GM19099 (cell line): ENCODE data around the gene KCNA10.

Source experiments
- POLR2A ChIP-seq: IDR thresholded peaks from 3 replicates; pipeline ENCODE4 v1.6.1; 2011; ENCODE audit warnings: low read depth; ENCODE audit not compliant: insufficient read length; ENCODE audit errors: extremely low read depth

KCNA10 gene

DNA sequence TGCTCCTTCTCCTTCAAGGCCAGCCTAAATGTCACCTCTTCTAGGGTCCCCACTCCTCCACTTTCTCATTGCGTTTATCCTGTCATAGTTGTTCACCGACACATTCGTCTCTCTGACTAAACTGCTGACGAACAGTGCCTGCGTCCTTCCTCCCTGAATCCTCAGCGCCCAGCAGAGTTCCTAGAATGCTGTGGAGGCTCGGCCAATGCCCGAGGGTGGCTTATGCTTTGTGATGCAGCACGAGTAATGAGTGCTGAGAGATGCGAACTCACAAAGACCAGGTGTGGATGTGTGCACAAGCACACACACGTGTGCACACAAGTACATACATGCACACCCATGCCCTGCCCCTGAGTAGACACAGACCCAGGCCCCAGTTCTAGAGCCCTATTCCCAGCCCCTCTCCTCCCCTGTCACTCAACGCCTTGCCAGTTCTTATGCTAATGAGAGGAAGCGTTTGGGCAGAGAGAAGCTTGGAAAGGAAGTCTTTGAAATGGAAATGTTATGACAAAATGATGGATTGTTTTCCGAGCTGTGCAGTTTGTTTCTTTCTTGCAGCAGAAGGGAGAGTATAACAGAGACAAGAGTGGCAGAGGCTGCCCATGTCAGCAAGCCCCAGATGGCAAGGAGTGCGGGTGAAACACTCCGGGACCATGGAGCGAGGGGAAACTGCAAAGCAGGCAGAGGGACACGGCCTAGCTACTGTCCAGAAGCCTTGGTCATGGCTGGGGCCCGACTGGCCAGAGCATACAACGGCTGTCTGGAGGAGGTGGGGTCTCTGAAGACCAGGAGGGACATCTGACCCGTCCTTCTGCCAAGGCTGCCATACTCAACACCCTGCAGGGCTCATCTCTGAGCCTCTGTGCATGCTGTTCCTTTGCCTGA lies 24.2 kb downstream of the KCNA10 start:
- no peak for TF ChIP-seq POLR2A

GRCh38 chr1:110494036-110494435 lies 24.9 kb downstream of the KCNA10 start:
- no peak for TF ChIP-seq POLR2A

DNA sequence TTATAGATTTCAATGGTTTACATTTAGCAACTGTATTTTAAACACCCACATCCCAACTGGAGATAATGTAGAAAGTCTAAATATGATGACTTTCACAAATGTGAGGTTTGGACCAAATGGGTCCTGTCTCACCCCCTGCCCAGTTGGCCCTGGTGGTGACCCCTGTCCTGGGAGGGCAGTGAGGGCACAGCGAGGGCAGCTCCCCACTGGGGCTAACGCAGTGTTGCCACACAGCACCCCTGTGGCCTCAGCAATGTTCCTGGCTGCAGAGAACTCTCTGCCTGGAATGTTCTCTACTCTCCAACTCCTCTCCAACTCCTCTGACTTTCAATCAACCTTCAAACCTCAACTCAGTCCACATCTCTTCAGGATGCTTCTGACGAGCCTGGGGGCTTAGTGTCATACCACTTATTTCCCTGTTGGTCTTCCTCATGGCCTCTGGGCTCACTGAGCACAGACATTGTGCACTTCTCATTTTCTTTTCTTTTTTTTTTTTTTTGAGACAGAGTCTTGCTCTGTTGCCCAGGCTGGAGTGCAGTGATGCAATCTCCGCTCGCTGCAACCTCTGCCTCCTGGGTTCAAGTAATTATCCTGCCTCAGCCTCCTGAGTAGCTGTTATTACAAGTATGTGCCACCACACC lies 25.8 kb downstream of the KCNA10 start:
- no peak for TF ChIP-seq POLR2A

DNA sequence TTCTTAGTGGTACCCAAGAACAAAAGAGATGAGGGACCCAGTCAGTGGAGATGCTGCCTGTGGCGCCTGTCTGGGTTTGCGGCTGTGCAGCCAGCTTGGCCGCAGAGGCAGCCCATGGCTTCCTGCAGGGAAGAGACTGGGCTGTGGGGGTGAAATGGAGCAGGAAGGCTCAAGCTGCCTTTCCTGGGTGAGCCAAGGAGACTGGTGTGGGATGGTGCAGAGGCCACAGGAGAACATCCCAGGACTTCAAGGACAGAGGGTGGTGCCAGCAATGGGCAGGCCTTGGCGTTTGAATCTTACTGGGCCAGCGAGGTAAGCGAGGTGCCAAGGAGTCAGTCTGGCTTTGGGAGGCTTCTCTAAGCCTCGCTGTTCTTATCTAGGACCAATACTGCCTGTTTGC lies 26.4 kb downstream of the KCNA10 start:
- TF ChIP-seq POLR2A, result no peak

- no peak for TF ChIP-seq POLR2A
Observed at GRCh38 chr1:110490791-110491451, 28.1 kb downstream of the KCNA10 start.

DNA sequence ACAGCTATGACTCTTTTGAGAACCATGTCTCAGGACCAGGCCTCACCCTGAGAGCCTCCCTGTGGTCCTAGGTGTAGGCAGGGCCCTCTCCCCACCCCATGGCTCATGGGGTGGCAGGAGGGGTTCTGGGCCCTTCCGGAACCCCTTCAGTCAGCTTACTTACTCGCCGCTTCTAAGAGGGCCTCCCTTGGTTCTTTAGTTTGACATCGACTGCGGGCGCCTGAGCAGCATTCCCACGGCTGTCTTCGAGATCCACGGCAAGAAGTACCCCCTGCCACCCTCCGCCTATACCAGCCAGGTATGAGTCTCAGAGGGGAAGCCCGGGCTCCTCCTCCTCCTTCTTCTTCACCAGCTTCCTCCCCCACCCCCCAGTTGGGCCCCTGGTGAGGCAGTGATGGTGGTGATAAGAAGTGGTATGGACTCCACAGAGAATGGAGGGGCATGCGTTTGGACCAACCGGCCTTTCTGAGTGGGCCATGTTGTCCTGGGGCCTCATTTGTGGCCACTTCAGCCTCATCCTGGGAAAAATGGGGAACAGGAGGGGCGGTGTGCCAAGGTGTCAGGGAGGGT lies 28.9 kb downstream of the KCNA10 start:
- no peak for TF ChIP-seq POLR2A

DNA sequence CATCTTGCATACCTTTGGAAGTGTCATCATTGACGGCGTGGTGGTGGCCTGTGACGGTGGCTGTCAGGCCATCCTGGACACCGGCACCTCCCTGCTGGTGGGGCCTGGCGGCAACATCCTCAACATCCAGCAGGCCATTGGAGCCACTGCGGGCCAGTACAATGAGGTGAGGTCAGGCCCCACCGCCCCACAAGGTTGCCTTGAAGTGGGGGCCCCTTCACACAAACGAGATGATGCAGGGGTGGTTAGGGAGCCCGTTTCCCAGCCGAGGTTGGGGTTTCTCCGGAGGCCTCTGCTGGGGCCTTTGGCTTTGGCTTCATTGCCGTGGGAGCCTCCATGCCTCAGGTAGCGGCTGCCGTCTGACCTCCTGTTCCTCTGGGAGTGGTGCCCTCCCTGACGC lies 29.6 kb downstream of the KCNA10 start:
- no peak for TF ChIP-seq POLR2A

DNA sequence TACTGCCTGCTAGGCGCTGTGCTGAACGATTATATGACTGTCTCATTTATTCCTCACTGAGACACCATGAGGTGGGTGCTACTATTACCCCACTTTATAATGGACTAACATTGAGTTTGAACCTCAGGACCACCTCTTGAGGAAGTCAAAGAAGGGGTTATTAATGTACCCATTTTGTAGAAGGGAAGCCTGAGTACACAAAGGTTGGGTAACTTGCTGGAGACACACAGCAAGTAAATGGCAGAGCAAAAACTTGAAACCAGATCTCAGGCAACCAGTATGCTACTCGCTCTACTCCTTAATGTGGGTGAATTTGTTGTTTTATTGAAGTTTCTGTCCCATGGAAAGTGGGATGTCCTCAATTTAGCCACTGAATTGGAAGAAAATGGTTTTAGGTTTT lies 30.1 kb downstream of the KCNA10 start:
- no peak for TF ChIP-seq POLR2A

- TF ChIP-seq POLR2A, result no peak
Observed at GRCh38 chr1:110488161-110488560, 30.8 kb downstream of the KCNA10 start.

GRCh38 chr1:110487726-110488125 lies 31.2 kb downstream of the KCNA10 start:
- no peak for TF ChIP-seq POLR2A

- TF ChIP-seq POLR2A, result no peak
Observed at GRCh38 chr1:110485725-110486124, 33.2 kb downstream of the KCNA10 start.

DNA sequence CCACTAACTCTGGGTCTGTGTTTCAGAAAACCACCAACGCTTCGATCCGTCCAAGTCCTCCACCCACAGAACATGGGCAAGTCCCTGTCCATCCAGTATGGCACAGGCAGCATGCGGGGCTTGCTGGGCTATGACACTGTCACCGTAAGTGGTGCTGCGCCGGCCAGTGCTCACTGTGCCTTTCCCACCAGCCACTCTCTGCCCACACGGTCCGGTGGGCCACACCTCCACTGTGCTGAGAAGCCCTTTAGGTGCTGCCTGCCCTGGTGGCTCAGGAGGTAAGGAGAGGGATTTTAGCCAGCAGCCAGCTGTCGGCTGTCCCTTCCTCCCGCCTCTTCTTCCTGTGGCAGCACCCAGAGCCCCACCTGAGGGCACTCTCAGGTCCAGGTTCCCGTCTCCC lies 34.2 kb downstream of the KCNA10 start:
- TF ChIP-seq POLR2A, result no peak

GRCh38 chr1:110483308-110483685 lies 35.7 kb downstream of the KCNA10 start:
- no peak for TF ChIP-seq POLR2A

DNA sequence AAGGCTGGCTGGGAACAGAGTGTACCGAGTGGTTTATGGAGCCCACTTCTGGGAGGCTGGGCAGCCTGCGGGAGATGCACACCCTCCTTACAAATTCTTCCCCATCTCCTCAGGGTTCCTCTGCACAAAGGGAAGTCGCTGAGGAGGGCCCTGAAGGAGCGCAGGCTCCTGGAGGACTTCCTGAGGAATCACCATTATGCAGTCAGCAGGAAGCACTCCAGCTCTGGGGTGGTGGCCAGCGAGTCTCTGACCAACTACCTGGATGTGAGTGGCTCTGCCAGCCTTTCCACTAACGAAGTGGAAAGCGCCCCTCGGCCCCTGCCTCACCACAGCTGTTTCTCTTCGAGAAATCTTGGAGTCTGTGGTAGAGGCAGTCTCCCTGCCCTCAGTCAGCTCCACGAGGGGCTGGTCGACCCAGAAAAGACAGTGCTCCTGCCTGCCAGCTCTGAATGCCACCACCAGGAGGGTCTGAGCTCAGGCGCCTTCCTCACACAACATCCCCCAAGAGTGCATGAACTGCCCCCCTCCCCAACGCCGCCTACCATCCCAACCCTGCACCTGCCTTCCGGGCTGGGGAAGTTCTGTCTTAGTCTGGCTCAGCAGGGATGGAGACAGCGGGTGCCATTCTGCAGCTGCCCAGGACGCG lies 36.2 kb downstream of the KCNA10 start:
- TF ChIP-seq POLR2A, result no peak
